ENCODE measurements around the gene CNIH1. TPM values are rescaled to one million over a fixed set of nuclear protein-coding genes. Genes with fewer than 3 reads are reported as not detected.
"Not testable (repeated sequence)": the region's sequence is repeated elsewhere in the genome, so short reads cannot be mapped to it uniquely, and the experiment has no call there.

Gene CNIH1
- polyA plus RNA-seq, 1 of the 3 experiments (the other 2 are of a cell fraction), result 145 TPM

DNA sequence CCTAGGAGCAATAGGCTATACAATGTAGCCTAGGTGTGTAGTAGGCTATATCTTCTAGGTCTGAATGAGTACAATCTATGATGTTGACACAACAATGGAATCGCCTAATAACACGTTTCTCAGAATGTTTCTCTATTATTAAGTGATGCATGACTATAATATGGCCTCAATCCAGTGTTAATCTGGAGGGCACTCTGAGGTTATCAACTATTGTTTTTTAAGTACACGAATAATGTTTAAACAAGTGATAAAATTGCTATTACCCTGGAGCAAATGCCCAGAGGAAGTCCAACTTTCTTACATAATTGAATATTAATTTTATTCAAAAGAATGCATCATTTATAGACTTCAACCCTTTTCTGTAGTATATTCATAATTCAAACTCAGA is 16.4 kb upstream of the CNIH1 start:
- Histone ChIP-seq H3K27ac (ENCODE audit: low read depth in 2 of 2, low read length in 1 of 2) (no peak overlapping the region), H3K36me3 (replicated peaks in 1 of 2; ENCODE audit: control insufficient read depth in 1 of 2, insufficient read depth in 2 of 2, low read length in 1 of 2) (no peaks in the 10 kb centered on the region), H3K27me3 (ENCODE audit: insufficient read depth) (no peaks in the 10 kb centered on the region), H3K4me2 (no peak overlapping the region), H3K4me1 (ENCODE audit: control insufficient read depth in 1 of 2, insufficient read depth in 2 of 2, low read depth in 1 of 2, low read length in 1 of 2) (no peaks in the 10 kb centered on the region; a peak in 1 of 4 replicates), H2AFZ (ENCODE audit: low read depth) (no peak overlapping the region), H3K4me3 (ENCODE audit: low read depth in 2 of 2, low read length in 1 of 2) (no peak overlapping the region), H3K9me3 (no peaks in the 10 kb centered on the region), H3F3A (replicated peaks; ENCODE audit: insufficient read depth) (no peaks in the 10 kb centered on the region), H4K20me1 (ENCODE audit: insufficient read depth) (no peaks in the 10 kb centered on the region), H3K9me2 (no peaks in the 10 kb centered on the region), H3K9ac (no peak overlapping the region), H3K79me2 (ENCODE audit: insufficient read depth) (no peaks in the 10 kb centered on the region)
- 58% methylated on average over 3 of the region's 3 CpGs for WGBS (ENCODE audit: low lambda C conversion rate)
- DNase-seq, result no peak
- TF ChIP-seq MEF2A (IDR thresholded peaks at IDR 0.05; ENCODE audit: borderline replicate concordance, low read depth) (no peak), PBX3 (IDR thresholded peaks at IDR 0.05) (no peak), TCF12 (IDR thresholded peaks at IDR 0.05) (no peak), RAD21 (IDR thresholded peaks at IDR 0.05; ENCODE audit: low read length) (no peak), GATA2 (CRISPR knock-in tag; IDR thresholded peaks at IDR 0.05) (no peak), ZBTB33 (IDR thresholded peaks at IDR 0.05; ENCODE audit: borderline replicate concordance, low read depth) (no peak), MXI1 (IDR thresholded peaks at IDR 0.05; ENCODE audit: low read depth, low read length) (no peak), TAF1 (IDR thresholded peaks at IDR 0.05; ENCODE audit: borderline replicate concordance, low read depth, low read length) (no peak), CHD2 (IDR thresholded peaks at IDR 0.05; ENCODE audit: low read length, partially characterized antibody) (no peak), JUND (IDR thresholded peaks at IDR 0.05) (no peak), ELF1 (IDR thresholded peaks at IDR 0.05) (no peak)
- TF ChIP-seq, protein P1, sequence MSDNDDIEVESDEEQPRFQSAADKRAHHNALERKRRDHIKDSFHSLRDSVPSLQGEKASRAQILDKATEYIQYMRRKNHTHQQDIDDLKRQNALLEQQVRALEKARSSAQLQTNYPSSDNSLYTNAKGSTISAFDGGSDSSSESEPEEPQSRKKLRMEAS (IDR thresholded peaks at IDR 0.05; ENCODE audit: low read depth), result no peak
- POLR2A ChIA-PET, result no interaction called here
- CTCF ChIA-PET, result interaction anchor here (1.2 kb wide), 1 partner anchor 11 kb away, joined by 4 read pairs; no protein-coding TSS in a partner anchor

DNA sequence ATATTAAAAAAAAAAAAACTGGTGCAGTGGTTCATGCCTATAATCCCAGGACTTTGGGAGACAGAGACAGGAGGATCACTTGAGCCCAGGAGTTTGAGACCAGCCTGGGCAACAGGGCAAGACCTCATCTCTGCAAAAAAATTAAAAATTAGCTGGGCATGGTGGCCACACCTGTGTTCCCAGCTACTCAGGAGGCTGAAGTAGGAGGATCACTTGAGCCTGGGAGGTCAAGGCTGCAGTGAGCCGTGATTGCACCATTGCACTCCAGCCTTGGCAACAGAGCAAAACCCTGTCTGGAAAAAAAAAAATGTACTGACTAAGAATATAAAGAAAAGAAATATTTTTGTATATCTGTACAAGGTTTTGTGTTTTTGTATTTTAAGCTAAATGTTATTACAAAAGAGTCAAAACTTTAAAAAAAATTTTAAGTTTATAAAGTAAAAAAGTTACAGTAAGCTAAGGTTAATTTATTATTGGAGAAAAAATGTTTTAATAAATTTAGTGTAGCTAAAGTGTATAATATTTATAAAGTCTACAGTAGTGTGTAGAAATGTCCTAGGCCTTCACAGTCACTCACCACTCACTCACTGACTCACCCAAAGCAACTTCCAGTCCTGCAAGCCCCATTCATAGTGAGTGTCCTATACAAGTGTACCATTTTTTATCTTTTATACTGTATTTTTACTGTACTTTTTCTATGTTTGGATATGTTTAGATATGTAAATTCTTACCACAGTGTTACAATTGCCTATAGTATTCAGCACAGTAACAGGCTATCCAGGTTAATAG is 15.8 kb upstream of the CNIH1 start:
- H4K20me1 ChIP-seq (ENCODE audit: insufficient read depth); H3K27ac ChIP-seq (ENCODE audit: low read depth in 2 of 2, low read length in 1 of 2); H3F3A ChIP-seq (replicated peaks; ENCODE audit: insufficient read depth); H3K27me3 ChIP-seq (ENCODE audit: insufficient read depth); H3K9me3 ChIP-seq; H3K9ac ChIP-seq; DNase-seq; H3K36me3 ChIP-seq (replicated peaks in 1 of 2; ENCODE audit: control insufficient read depth in 1 of 2, insufficient read depth in 2 of 2, low read length in 1 of 2); H2AFZ ChIP-seq (ENCODE audit: low read depth); H3K4me1 ChIP-seq (ENCODE audit: control insufficient read depth in 1 of 2, insufficient read depth in 2 of 2, low read depth in 1 of 2, low read length in 1 of 2); H3K4me2 ChIP-seq; H3K4me3 ChIP-seq (ENCODE audit: low read depth in 2 of 2, low read length in 1 of 2); H3K79me2 ChIP-seq (ENCODE audit: insufficient read depth); POLR2A ChIA-PET; H3K9me2 ChIP-seq: not testable (repeated sequence)
- CTCF ChIA-PET, result interaction anchor here (1.0 to 1.2 kb wide), 2 partner anchors 10 to 15 kb away, joined by 4 read pairs; no protein-coding TSS in a partner anchor
- 88% methylated on average over 1 of the region's 1 CpG for WGBS (ENCODE audit: low lambda C conversion rate)
